Measurements from ENCODE around the gene IFIT2. TPM values are rescaled to one million over a fixed set of nuclear protein-coding genes. Genes with fewer than 3 reads are reported as not detected.

IFIT2 gene
- total RNA-seq, 1 donor from 2014 or later = 9.1 TPM

DNA sequence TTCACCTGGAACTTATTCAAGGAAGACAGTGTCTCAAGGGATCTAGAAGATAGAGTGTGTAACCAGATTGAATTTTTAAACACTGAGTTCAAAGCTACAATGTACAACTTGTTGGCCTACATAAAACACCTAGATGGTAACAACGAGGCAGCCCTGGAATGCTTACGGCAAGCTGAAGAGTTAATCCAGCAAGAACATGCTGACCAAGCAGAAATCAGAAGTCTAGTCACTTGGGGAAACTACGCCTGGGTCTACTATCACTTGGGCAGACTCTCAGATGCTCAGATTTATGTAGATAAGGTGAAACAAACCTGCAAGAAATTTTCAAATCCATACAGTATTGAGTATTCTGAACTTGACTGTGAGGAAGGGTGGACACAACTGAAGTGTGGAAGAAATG is 36.9 kb downstream of the IFIT2 start:
- no peak for DNase-seq (ENCODE audit: low spot score)

DNA sequence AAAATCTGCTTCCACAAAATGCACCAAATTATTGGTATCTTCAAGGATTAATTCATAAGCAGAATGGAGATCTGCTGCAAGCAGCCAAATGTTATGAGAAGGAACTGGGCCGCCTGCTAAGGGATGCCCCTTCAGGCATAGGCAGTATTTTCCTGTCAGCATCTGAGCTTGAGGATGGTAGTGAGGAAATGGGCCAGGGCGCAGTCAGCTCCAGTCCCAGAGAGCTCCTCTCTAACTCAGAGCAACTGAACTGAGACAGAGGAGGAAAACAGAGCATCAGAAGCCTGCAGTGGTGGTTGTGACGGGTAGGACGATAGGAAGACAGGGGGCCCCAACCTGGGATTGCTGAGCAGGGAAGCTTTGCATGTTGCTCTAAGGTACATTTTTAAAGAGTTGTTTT is 38.0 kb downstream of the IFIT2 start:
- no peak for DNase-seq (ENCODE audit: low spot score)

DNA sequence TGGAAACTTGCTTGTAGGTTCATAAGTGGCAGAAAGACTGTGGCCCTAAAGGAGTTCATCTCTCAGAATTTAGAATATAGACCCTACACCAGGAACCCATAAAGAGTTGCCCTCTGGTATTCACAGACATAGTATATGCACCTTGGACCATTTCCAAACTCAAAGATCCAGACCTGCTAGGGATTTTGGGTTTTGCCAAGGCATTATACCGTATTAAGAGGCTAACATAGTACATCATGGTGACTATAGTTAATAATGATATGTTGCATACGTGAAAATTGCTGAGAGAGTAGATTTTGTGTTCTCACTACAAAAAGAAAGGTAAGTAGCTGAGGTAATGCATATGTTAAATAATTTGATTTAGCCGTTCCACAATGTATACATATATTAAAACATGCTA is 39.8 kb downstream of the IFIT2 start:
- DNase-seq (ENCODE audit: low spot score) = peak; percentile 14

DNA sequence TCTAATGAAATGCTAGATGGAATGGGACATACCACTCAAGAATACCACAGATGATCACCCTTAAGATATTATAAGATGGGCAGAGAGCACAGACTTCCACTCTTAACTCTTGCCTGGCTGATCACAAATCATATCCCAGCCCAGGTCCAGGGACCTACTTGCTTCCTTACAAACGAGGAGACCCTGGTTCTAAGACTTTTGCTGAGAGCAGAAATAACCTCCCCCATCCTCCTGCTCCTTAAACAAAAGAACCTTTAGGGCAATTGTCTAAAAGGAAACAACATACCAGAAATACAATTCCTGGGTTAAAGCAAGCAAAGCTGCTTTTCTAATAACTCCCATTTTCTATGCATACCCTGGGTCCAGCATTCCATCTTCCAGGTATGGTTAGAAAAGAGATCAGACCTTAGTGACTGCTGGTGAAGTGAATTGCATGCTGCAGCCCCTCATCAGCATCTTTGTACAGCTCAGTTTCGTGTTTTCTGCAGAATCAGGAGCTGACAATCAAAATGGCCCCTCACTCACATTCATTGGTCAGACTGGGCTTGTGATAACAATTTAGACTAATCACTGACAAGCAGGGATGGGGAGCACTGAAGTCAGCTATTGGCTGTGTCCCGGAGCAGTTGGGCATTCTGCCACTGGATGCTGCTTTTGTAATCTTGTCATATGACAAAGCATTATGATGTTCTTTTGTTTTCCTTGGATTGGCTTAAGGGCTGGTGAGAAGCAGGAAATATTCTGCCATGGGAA is 40.5 kb downstream of the IFIT2 start:
- DNase-seq (ENCODE audit: low spot score) = no peak

DNA sequence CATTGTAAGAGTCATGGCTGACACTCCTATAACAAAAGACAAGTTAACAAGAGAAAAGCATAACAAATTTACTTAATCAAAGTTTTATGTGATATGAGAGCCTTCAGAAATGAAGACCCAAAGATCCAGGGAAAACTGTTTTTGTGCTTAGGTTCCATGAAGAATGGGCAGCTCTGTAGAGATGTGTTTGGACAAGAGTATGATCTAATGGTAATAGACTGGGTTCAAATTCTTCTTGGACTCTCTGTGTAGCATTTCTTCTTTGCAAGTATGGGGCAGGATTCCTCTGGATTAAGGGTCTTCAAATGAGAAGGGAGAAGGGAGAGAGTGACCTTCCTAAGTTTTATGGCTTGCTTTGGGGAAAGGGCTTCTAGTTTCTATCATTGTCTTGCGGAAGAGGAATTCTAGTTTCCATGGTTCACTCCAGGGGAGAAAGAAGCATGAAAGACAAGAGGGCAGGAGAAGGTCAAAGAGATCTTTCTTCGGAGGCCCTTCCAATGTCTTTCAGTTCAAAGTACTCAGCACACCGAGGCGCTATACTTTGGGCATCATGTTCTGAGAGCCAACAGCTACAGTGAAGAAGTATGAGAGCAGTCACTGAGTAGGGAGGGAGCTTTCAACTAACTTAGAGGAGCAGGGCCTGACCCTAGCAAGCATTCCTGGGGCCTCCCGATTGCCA is 41.4 kb downstream of the IFIT2 start:
- DNase-seq (ENCODE audit: low spot score) = no peak

DNA sequence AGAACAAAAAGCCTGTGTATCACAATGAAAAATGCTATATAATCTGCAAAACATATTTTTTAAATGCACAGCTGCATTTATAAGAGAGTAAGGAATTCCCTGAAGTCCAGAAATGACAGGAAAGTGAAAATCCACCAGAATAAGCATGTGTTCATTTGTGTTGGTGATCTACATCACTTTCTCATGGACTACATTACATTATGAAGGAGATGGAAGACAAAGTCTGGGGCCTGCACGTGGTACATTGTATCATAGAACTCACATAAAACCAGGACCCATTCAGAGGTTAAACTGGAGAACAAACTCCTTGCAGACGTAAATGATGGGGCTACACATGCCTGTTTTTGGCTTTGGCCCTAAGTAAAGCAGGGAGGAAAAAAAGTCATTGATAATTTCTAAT is 42.3 kb downstream of the IFIT2 start:
- DNase-seq (ENCODE audit: low spot score) = no peak

DNA sequence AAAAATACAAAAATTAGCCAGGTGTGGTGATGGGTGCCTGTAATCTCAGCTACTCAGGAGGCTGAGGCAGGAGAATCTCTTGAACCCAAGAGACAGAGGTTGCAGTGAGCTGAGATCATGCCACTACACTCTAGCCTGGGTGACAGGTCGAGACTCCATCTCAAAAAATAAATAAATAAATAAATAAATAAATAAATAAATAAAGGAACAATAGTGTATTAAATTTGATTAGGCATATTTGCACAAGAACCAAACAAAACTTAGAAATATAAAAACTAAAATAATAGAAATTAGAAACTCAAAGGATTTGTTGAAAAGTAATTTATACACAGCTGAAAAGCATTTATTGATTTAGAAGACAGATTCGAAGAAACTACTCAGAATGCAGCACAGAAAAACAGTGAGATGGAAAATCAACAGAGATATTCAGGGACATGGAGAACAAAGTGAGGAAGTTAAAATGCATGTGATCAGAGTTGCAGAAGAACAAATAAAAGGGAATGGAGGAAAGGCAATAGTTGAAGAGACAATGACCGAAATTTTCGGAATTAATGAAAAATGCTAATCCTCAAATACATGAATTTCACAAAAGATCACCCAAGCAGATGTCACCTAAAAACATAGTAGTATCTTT is 43.6 kb downstream of the IFIT2 start:
- DNase-seq (ENCODE audit: low spot score) = no peak

DNA sequence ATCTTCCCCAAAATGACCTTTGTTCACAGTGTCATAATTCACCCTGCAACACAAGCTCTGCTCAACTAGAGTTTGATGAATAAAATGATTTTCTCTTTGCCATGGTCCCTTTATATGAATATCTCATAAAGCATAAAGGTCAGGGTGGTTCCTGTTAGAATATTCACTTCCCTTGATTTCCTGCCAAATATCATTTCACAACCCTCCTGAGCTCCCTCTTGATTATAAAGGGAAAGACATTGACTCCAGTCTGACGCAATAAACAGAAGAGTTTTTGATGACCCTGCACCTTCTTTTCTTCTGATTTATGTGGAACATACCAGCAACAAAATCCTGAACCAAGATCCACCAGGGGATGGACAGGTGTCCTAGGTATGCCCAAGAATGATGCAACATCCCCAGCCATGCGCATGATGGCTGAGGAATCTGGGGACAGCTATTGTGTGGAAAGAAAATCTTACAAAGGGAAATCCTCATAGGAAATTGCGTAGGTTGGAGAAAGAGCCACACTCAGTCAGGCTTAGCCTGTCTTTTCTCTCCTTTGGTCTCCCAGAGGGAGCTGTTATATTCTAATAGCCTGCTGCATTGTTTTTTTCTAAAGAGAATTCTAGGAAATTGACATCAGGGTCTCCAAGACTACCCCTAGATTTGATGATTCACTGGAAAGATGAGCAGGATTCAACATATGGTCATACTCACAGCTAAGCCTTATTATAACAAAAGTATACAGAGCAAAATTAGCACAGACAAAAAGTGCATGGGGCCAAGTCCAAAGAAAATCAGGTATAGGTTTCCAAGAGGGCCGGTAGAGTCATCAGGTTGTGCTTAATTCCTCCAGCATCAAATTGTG is 44.8 kb downstream of the IFIT2 start:
- peak; percentile 47 for DNase-seq (ENCODE audit: low spot score)

DNA sequence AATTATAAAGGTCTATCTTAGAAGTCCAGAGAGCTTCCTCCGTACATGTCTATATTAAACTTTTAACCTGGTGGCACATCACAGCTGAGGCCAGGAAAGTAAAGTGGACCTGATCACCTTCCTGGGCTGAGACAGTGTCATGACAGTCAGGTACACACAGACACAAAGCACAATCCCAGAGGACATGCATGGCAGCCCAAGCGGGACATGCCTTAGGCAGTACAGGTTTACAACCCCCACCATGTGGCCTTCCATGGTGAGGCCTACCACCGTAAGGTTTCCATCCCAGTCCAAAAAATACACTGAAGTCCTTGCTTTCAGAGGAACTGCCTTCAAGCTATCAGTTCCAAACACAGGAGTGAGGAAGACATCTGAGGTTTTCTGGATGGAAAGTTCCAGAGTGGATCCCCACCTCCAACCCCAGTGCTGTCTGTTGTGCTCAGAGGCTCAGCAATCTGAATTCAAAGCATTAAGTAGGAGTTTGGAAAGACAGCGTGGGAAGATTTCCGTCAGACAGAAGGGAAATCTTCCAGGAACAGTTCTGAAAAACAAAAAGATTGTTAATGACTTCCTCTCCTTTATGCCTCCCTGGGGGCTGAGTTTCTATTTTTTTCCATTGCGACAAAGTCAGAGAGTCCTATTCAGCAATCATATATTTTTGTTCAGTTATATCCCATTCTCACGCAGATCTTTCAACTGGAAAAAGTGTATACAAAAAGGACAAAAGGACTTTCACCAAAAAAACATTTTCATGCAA is 46.0 kb downstream of the IFIT2 start:
- peak; percentile 35 for DNase-seq (ENCODE audit: low spot score)

DNA sequence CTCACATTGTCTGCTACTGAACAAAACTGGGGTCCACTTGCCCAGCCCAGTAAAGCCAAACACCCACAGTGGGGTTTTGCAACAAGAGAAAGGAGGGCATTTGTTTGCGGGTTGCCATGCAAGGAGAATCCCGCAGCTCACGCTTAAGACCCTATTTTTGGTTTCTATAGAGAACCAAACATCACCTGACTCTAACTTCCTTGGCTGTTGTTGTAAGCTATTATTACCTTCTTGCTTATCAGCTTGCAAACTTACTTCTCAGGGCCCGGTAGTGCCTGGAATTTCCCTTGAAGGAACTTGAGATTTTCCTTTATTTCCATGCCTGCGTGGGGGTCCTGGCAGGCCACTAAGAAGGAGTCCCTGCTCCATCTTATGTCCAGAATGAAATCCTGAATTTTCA is 46.6 kb downstream of the IFIT2 start:
- peak; percentile 13 for DNase-seq (ENCODE audit: low spot score)

DNA sequence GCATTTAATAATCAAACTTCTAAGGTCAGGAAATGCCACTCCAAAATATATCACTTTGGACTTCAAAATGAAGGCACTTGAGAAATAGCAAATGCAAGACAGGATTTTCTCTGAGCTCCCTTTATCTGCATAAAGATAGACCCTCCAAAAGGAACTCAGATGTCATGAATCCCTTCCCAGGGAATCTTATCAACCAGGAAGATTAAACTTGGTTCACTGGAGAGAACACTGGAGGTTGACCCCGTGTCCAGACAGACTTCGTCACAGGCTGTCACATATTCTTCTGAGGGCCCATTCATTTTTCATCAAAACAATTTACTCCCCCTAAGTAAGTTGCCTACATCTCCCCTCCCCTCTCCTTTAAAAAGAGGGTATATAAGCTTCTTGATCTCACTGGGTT is 47.1 kb downstream of the IFIT2 start:
- DNase-seq (ENCODE audit: low spot score) = peak; percentile 81

DNA sequence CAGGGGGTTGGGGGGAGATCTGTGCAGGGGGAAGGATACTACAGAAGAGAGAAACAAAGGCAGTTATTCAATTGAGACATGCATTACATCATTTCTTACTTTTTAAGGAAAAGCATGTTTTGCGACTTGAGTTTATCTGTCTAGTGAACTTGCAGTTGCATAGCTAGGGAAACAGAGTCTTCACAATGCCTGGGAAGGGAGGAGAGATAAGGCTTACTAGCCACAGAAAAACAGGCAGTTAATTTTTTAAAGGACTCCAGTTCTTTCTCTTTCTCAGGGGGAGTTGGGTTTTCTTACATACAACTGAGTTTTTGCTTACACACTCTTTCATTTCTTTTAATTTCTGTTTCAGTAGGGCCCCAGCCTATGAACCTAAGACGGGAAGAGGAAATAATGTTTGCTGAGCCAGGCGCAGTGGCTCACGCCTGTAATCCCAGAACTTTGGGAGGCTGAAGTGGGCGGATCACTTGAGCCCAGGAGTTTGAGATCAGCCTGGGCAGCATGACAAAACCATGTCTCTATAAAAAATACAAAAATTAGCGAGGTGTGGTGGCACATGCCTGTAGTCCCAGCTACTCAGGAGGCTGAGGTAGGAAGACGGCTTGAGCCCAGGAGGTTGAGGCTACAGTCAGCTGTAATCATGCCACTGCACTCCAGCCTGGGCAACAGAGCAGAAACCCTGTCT is 48.9 kb downstream of the IFIT2 start:
- DNase-seq (ENCODE audit: low spot score) = peak; percentile 82

DNA sequence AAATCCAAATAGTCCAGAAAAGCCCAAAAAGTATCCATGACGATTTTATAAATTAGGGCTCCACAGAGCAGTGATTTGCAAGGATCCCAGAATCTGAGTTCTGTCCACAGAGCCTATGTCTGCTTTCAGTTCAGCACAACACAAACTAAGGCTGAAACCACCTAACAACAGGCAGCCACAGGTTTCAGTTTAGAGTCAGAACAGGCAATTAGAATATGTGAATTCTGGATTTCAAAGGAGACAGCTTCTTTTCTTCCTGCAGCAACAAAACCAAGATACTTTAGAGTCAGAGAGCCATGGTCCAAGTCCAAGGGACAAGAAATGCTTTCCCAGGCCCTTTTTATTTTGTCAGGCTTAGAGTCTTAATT is 49.5 kb downstream of the IFIT2 start:
- peak; percentile 71 for DNase-seq (ENCODE audit: low spot score)

DNA sequence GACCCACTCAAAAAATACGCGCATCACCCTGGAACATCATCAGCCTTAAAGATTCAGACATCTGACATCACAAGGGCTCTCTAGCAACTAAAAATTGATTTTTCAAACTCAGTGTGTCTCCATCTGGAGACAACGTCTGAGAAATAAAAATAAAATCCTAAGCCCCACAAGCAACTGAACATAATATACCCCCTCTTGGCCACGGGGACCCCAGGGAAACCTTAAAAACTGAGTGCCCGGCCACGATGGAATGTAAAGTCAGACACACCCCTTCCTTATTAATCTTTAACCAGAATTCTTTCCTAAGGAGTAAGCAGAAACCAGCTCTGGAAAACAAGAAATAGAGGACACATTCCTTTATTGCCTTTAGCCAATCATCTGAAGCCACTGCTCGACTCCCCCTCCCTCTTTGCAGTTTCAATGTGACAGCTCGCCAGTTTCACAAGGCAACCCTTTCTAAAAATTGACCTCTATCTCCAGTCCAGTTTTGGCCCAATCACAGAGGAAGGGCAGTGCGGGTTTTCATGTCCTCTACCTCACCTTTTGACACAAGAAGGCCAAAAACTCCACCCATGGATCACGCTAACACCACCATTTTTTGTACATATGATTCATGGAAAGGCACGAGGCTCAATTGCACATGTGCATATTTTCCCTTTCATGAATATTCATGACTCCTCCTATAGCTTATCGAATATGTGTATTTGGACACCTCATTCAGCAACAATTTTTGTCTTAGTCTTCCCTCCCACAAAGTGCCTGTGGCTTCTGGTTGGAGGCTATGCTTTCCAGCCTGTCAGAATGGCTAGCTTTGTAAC is 50.1 kb downstream of the IFIT2 start:
- peak; percentile 72 for DNase-seq (ENCODE audit: low spot score)

DNA sequence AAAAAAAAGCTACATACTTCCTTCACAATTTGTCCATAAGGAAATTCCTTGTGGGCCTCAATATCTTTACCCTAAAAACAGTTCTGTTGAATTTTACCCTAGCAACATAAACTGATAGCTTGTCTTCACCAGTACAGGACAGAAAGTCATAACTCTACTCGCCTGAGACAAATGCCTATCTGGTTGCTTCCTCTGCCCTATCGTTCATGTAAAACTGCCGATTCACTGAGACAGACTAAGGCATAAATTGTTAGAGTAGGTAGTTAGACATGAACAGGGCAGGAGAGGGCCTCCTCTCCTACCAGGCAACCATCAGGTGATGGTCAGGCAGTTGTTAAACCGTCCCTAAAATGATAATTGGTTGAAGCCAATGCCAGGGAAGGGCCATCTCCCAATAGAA is 51.0 kb downstream of the IFIT2 start:
- no peak for DNase-seq (ENCODE audit: low spot score)

DNA sequence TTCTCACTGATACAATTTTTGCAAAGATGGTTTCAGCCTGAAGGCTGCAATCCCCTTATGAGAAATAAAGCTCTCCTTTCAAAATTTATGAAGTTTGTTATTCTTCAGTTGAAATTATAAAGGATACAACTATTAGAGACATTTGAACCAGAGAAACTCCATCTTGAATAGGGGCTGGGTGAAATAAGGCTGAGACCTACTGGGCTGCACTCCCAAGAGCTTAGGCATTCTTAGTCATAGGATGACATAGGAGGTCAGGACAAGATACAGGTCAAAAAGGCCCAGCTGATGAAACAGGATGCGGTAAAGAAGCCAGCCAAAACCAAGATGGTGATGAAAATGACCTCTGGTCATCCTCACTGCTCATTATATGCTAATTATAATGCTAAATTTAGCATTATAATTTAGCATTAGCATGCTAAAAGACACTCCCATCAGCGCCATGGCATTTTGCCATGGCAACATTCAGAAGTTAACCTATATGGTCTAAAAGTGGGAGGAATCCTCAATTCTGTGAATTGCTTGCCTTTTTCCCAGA is 53.6 kb downstream of the IFIT2 start:
- no peak for DNase-seq (ENCODE audit: low spot score)

DNA sequence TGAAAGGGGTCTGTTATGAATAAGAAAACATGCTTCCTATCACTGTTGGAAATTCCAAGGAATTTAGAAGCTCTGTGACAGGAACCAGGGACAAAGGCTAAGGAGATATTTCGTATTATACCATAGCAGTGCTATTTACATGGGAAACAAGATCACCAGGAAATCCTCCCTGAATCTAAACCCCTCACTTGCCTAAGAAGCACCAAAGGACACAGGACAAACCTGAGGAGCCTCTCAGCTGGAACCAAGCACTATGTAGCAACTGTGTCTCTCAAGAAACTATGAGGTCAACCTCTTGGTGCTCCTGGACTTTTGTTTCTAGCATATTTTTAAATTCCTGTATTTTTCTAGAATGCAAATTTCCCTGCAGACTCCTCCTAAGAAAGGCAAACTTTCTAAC is 55.2 kb downstream of the IFIT2 start:
- no peak for DNase-seq (ENCODE audit: low spot score)

DNA sequence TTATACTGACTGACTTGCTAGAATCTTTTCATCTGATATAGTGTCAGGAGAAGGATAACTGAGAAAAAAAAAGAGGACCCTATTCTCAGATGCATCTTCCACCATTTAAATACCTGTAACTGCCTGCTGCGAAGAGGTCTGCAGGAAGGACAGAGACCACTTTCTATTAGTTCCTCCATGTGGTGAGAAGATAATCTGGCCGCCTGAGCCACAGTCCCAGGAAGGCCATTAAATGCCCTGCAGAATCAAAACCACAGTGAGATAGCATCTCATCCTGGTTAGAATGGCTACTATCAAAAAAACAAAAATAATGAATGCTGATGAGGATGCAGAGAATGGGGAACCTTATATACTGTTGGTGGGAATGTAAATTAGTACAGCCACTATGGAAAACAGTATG is 56.1 kb downstream of the IFIT2 start:
- no peak for DNase-seq (ENCODE audit: low spot score)
